ENCODE data around the gene PPP1R13B.
"Not testable (repeated sequence)": the region's sequence is repeated elsewhere in the genome, so short reads cannot be mapped to it uniquely, and the experiment has no call there.

The PPP1R13B gene

GRCh38 chr14:103776319-103776718 lies 71.1 kb downstream of the PPP1R13B start:
- DNase-seq (ENCODE audit: low read depth in 2 of 2), result not testable (repeated sequence)

- DNase-seq (ENCODE audit: low read depth in 2 of 2), result no peak
Observed at GRCh38 chr14:103775506-103775905, 71.9 kb downstream of the PPP1R13B start.

GRCh38 chr14:103773521-103773920 lies 73.9 kb downstream of the PPP1R13B start:
- DNase-seq (ENCODE audit: low read depth in 2 of 2), result no peak

GRCh38 chr14:103772078-103772712 lies 75.2 kb downstream of the PPP1R13B start:
- DNase-seq (ENCODE audit: low read depth in 2 of 2), result no peak

- DNase-seq (ENCODE audit: low read depth in 2 of 2), result no peak
Observed at GRCh38 chr14:103770902-103771301, 76.5 kb downstream of the PPP1R13B start.

- no peak for DNase-seq (ENCODE audit: low read depth in 2 of 2)
Observed at GRCh38 chr14:103770500-103770899, 76.9 kb downstream of the PPP1R13B start.

GRCh38 chr14:103767336-103767894 lies 80.0 kb downstream of the PPP1R13B start:
- no peak for DNase-seq (ENCODE audit: low read depth in 2 of 2)

GRCh38 chr14:103765526-103765925 lies 81.8 kb downstream of the PPP1R13B start:
- no peak for DNase-seq (ENCODE audit: low read depth in 2 of 2)

GRCh38 chr14:103763730-103764488 lies 83.5 kb downstream of the PPP1R13B start:
- DNase-seq (ENCODE audit: low read depth in 2 of 2), result no peak

GRCh38 chr14:103762541-103762940 lies 84.8 kb downstream of the PPP1R13B start:
- DNase-seq (ENCODE audit: low read depth in 2 of 2), result no peak

GRCh38 chr14:103762036-103762435 lies 85.3 kb downstream of the PPP1R13B start:
- no peak for DNase-seq (ENCODE audit: low read depth in 2 of 2)

GRCh38 chr14:103758059-103758776 lies 89.2 kb downstream of the PPP1R13B start:
- DNase-seq (ENCODE audit: low read depth in 2 of 2), result no peak

- DNase-seq (ENCODE audit: low read depth in 2 of 2), result no peak
Observed at GRCh38 chr14:103755060-103755459, 92.3 kb downstream of the PPP1R13B start.

- no peak for DNase-seq (ENCODE audit: low read depth in 2 of 2)
Observed at GRCh38 chr14:103753774-103754173, 93.6 kb downstream of the PPP1R13B start.

- no peak for DNase-seq (ENCODE audit: low read depth in 2 of 2)
Observed at GRCh38 chr14:103749860-103750259, 97.5 kb downstream of the PPP1R13B start.

- DNase-seq (ENCODE audit: low read depth in 2 of 2), result no peak
Observed at GRCh38 chr14:103749452-103749851, 97.9 kb downstream of the PPP1R13B start.

GRCh38 chr14:103748534-103748857 lies 98.9 kb downstream of the PPP1R13B start:
- DNase-seq (ENCODE audit: low read depth in 2 of 2), result peak in 1 of 2 donors; percentile 7

GRCh38 chr14:103746701-103747100 lies 100.7 kb downstream of the PPP1R13B start:
- no peak for DNase-seq (ENCODE audit: low read depth in 2 of 2)

GRCh38 chr14:103745424-103745823 lies 102.0 kb downstream of the PPP1R13B start:
- no peak for DNase-seq (ENCODE audit: low read depth in 2 of 2)

- no peak for DNase-seq (ENCODE audit: low read depth in 2 of 2)
Observed at GRCh38 chr14:103744621-103745395, 102.6 kb downstream of the PPP1R13B start.

- no peak for DNase-seq (ENCODE audit: low read depth in 2 of 2)
Observed at GRCh38 chr14:103743691-103744090, 103.7 kb downstream of the PPP1R13B start.
